ENCODE measurements around the gene PMPCA.

GRCh38 chr9:136381966-136382513 lies 28.4 kb upstream of the PMPCA start:
- no peak for TF ChIP-seq CTCF (IDR thresholded peaks at IDR 0.05)
- no peak for TF ChIP-seq EP300 (IDR thresholded peaks at IDR 0.05)
